Measurements from ENCODE around the gene ARNT2.

Gene ARNT2

GRCh38 chr15:80411788-80412288 lies 7.7 kb downstream of the ARNT2 start:
- no peak for DNase-seq (ENCODE audit: low spot score)

GRCh38 chr15:80414546-80415357 lies 10.6 kb downstream of the ARNT2 start:
- DNase-seq (ENCODE audit: low spot score): no peak

GRCh38 chr15:80415358-80415670 lies 11.1 kb downstream of the ARNT2 start:
- DNase-seq (ENCODE audit: low spot score): no peak

- DNase-seq (ENCODE audit: low spot score): no peak
Observed at GRCh38 chr15:80416702-80417101, 12.5 kb downstream of the ARNT2 start.

- DNase-seq (ENCODE audit: low spot score): peak; percentile 24
Observed at GRCh38 chr15:80418892-80419537, 14.8 kb downstream of the ARNT2 start.

GRCh38 chr15:80419546-80419945 lies 15.4 kb downstream of the ARNT2 start:
- no peak for DNase-seq (ENCODE audit: low spot score)

- DNase-seq (ENCODE audit: low spot score): no peak
Observed at GRCh38 chr15:80420658-80421057, 16.5 kb downstream of the ARNT2 start.

- DNase-seq (ENCODE audit: low spot score): no peak
Observed at GRCh38 chr15:80423215-80423614, 19.0 kb downstream of the ARNT2 start.

GRCh38 chr15:80424381-80424780 lies 20.2 kb downstream of the ARNT2 start:
- DNase-seq (ENCODE audit: low spot score): no peak

GRCh38 chr15:80426316-80426715 lies 22.1 kb downstream of the ARNT2 start:
- no peak for DNase-seq (ENCODE audit: low spot score)

- DNase-seq (ENCODE audit: low spot score): no peak
Observed at GRCh38 chr15:80429964-80430363, 25.8 kb downstream of the ARNT2 start.

GRCh38 chr15:80431635-80432344 lies 27.6 kb downstream of the ARNT2 start:
- DNase-seq (ENCODE audit: low spot score): no peak

- DNase-seq (ENCODE audit: low spot score): no peak
Observed at GRCh38 chr15:80432345-80432702, 28.1 kb downstream of the ARNT2 start.

- no peak for DNase-seq (ENCODE audit: low spot score)
Observed at GRCh38 chr15:80433836-80434235, 29.7 kb downstream of the ARNT2 start.

GRCh38 chr15:80434926-80435720 lies 30.9 kb downstream of the ARNT2 start:
- no peak for DNase-seq (ENCODE audit: low spot score)

GRCh38 chr15:80436511-80437307 lies 32.5 kb downstream of the ARNT2 start:
- peak; percentile 37 for DNase-seq (ENCODE audit: low spot score)

GRCh38 chr15:80437334-80437891 lies 33.2 kb downstream of the ARNT2 start:
- no peak for DNase-seq (ENCODE audit: low spot score)

GRCh38 chr15:80439140-80439539 lies 35.0 kb downstream of the ARNT2 start:
- DNase-seq (ENCODE audit: low spot score): no peak

- DNase-seq (ENCODE audit: low spot score): no peak
Observed at GRCh38 chr15:80440024-80440423, 35.8 kb downstream of the ARNT2 start.

GRCh38 chr15:80441041-80441440 lies 36.9 kb downstream of the ARNT2 start:
- DNase-seq (ENCODE audit: low spot score): no peak

- DNase-seq (ENCODE audit: low spot score): peak; percentile 31
Observed at GRCh38 chr15:80441714-80442113, 37.5 kb downstream of the ARNT2 start.
